H9 (cell line): ENCODE measurements around the gene NFASC. TPM values are rescaled to one million over a fixed set of nuclear protein-coding genes. Genes with fewer than 3 reads are reported as not detected.

ENCODE experiments used
- DNase-seq: peaks from one replicate; pipeline ENCODE4 v3.0.0-alpha.2; 2017
- H2AFZ ChIP-seq: one replicate; pipeline ENCODE4 v1.6.1; 2013; ENCODE audit warnings: mild to moderate bottlenecking, low read length, control low read depth, moderate library complexity
- H2AK5ac ChIP-seq: 2 replicates; pipeline ENCODE4 v1.6.1; 2013; ENCODE audit warnings: low read length, control low read depth, mixed read lengths; ENCODE audit not compliant: insufficient read length
- H2BK120ac ChIP-seq: one replicate; pipeline ENCODE4 v1.6.1; 2013; ENCODE audit warnings: low read depth, mild to moderate bottlenecking, low read length, control low read depth, inconsistent platforms; ENCODE audit not compliant: poor library complexity, severe bottlenecking
- H2BK12ac ChIP-seq: 2 replicates; pipeline ENCODE4 v1.6.1; 2013; ENCODE audit warnings: low read length, control low read depth, mixed read lengths, low read depth; ENCODE audit not compliant: insufficient read length
- H2BK15ac ChIP-seq: 2 replicates; pipeline ENCODE4 v1.6.1; 2013; ENCODE audit warnings: low read depth, low read length, control low read depth
- H2BK20ac ChIP-seq: one replicate; pipeline ENCODE4 v1.6.1; 2013; ENCODE audit warnings: low read depth, mild to moderate bottlenecking, low read length, control low read depth, inconsistent platforms; ENCODE audit not compliant: poor library complexity, severe bottlenecking
- H2BK5ac ChIP-seq: 2 replicates; pipeline ENCODE4 v1.6.1; 2013; ENCODE audit warnings: low read length, control low read depth, mixed read lengths; ENCODE audit not compliant: insufficient read length
- H3K14ac ChIP-seq: 2 replicates; pipeline ENCODE4 v1.6.1; 2013; ENCODE audit warnings: low read length, control low read depth; ENCODE audit not compliant: insufficient read depth
- H3K18ac ChIP-seq: 2 replicates; pipeline ENCODE4 v1.6.1; 2013; ENCODE audit warnings: low read depth, mild to moderate bottlenecking, mixed read lengths, low read length, control low read depth; ENCODE audit not compliant: insufficient read length
- H3K23ac ChIP-seq: 2 replicates; pipeline ENCODE4 v1.6.1; 2013; ENCODE audit warnings: low read length, control low read depth, mixed read lengths, low read depth; ENCODE audit not compliant: insufficient read length
- H3K23me2 ChIP-seq: 2 replicates; pipeline ENCODE4 v1.6.1; 2013; ENCODE audit warnings: low read depth, mild to moderate bottlenecking, mixed read lengths, low read length, control low read depth; ENCODE audit not compliant: insufficient read length, poor library complexity, severe bottlenecking
- H3K27ac ChIP-seq: 2 replicates; pipeline ENCODE4 v1.5.1; 2013; ENCODE audit warnings: low read length, control low read depth, mixed read lengths, low read depth; ENCODE audit not compliant: insufficient read length
- H3K27me3 ChIP-seq: 2 replicates; pipeline ENCODE4 v1.6.1; 2013; ENCODE audit warnings: low read length, control low read depth, inconsistent platforms; ENCODE audit not compliant: insufficient read depth
- H3K4ac ChIP-seq: 2 replicates; pipeline ENCODE4 v1.6.1; 2013; ENCODE audit warnings: low read depth, mild to moderate bottlenecking, control low read depth, inconsistent platforms, low read length, moderate library complexity
- H3K4me1 ChIP-seq: 2 replicates; pipeline ENCODE4 v1.6.1; 2013; ENCODE audit warnings: low read length, control low read depth, inconsistent platforms; ENCODE audit not compliant: insufficient read depth
- H3K4me2 ChIP-seq: 2 replicates; pipeline ENCODE4 v1.6.1; 2013; ENCODE audit warnings: low read length, control low read depth, mixed read lengths; ENCODE audit not compliant: insufficient read length, insufficient read depth
- H3K56ac ChIP-seq: 2 replicates; pipeline ENCODE4 v1.6.1; 2013; ENCODE audit warnings: low read depth, mild to moderate bottlenecking, mixed read lengths, low read length, control low read depth; ENCODE audit not compliant: insufficient read length
- H3K79me1 ChIP-seq: 2 replicates; pipeline ENCODE4 v1.6.1; 2013; ENCODE audit warnings: low read depth, mild to moderate bottlenecking, moderate library complexity, low read length, control low read depth, inconsistent platforms; ENCODE audit not compliant: insufficient read depth, poor library complexity, severe bottlenecking
- H3K79me2 ChIP-seq: 2 replicates; pipeline ENCODE4 v1.6.1; 2013; ENCODE audit warnings: low read length, control low read depth, inconsistent platforms; ENCODE audit not compliant: insufficient read depth
- H3K9ac ChIP-seq: 2 replicates; pipeline ENCODE4 v1.6.1; 2013; ENCODE audit warnings: low read length, control low read depth, mixed read lengths; ENCODE audit not compliant: insufficient read length; ENCODE audit errors: extremely low read depth
- H3K9me3 ChIP-seq: one replicate; pipeline ENCODE4 v1.6.1; 2013; ENCODE audit warnings: low read depth, low read length, inconsistent platforms; ENCODE audit not compliant: control insufficient read depth
- H3T11ph ChIP-seq: one replicate; pipeline ENCODE4 v1.6.1; 2013; ENCODE audit warnings: mild to moderate bottlenecking, low read length, control low read depth, inconsistent platforms
- H4K20me1 ChIP-seq: one replicate; pipeline ENCODE4 v1.6.1; 2013; ENCODE audit not compliant: control insufficient read depth, insufficient read length, insufficient read depth
- H4K5ac ChIP-seq: 2 replicates; pipeline ENCODE4 v1.6.1; 2013; ENCODE audit warnings: low read depth, mild to moderate bottlenecking, mixed read lengths, low read length, control low read depth; ENCODE audit not compliant: insufficient read length
- H4K8ac ChIP-seq: replicated peaks from 2 replicates; pipeline ENCODE4 v1.6.1; 2013; ENCODE audit warnings: low read length, control low read depth, mixed read lengths, low read depth; ENCODE audit not compliant: insufficient read length
- H4K91ac ChIP-seq: 2 replicates; pipeline ENCODE4 v1.6.1; 2013; ENCODE audit warnings: low read depth, mild to moderate bottlenecking, moderate library complexity, mixed read lengths, low read length, control low read depth; ENCODE audit not compliant: insufficient read length
- H3K27ac Mint-ChIP-seq, 3 experiments: 2 replicates in 2 of 3; 3 replicates in 1 of 3; pipeline ENCODE4 v1.8.0; 2020 to 2021; ENCODE audit warnings: mixed read lengths in 3 of 3, mild to moderate bottlenecking in 1 of 3, moderate library complexity in 1 of 3
- H3K27me3 Mint-ChIP-seq: 2 replicates; pipeline ENCODE4 v1.8.0; 2021; ENCODE audit warnings: low read depth, mild to moderate bottlenecking, moderate library complexity, mixed read lengths
- H3K36me3 Mint-ChIP-seq, 3 experiments: 2 replicates in 2 of 3; 3 replicates in 1 of 3; pipeline ENCODE4 v1.8.0; 2020 to 2021; ENCODE audit warnings: low read depth in 3 of 3, mixed read lengths in 3 of 3; ENCODE audit not compliant: insufficient read depth in 1 of 3
- H3K4me1 Mint-ChIP-seq, 2 experiments: 2 replicates each; pipeline ENCODE4 v1.8.0; 2020; ENCODE audit warnings: mixed read lengths in 2 of 2
- H3K4me3 Mint-ChIP-seq, 2 experiments: 2 replicates in 1 of 2; 3 replicates in 1 of 2; pipeline ENCODE4 v1.8.0; 2020 to 2021; ENCODE audit warnings: mild to moderate bottlenecking in 2 of 2, mixed read lengths in 2 of 2, moderate library complexity in 1 of 2
- H3K9me3 Mint-ChIP-seq, 2 experiments: 2 replicates in 1 of 2; 3 replicates in 1 of 2; pipeline ENCODE4 v1.8.0; 2020; ENCODE audit warnings: mild to moderate bottlenecking in 2 of 2, mixed read lengths in 2 of 2, moderate library complexity in 1 of 2
- CTCF ChIP-seq: fragments of 200-600 bp; sonication (generic); conservative IDR thresholded peaks from 3 replicates; pipeline ENCODE4 v1.8.0; 2021; ENCODE audit warnings: antibody characterized with exemption, mild to moderate bottlenecking
- WGBS: extraction: QIAGEN DNeasy Blood & Tissue Kit; methylation state at CpG from one replicate; pipeline ENCODE4 v1.1.7; 2013; ENCODE audit warnings: missing lambda C conversion rate, low lambda C conversion rate, mixed read lengths; ENCODE audit not compliant: insufficient read length; ENCODE audit errors: extremely low coverage; 5-methylcytosine and 5-hydroxymethylcytosine counted together
- total RNA-seq: library from RNA; stranded (reverse); gene quantifications from 2 replicates; pipeline ENCODE4 v1.2.1, GENCODE V29; 2021

Gene NFASC
- total RNA-seq, 1 experiment from 2014 or later = 5.0 TPM

DNA sequence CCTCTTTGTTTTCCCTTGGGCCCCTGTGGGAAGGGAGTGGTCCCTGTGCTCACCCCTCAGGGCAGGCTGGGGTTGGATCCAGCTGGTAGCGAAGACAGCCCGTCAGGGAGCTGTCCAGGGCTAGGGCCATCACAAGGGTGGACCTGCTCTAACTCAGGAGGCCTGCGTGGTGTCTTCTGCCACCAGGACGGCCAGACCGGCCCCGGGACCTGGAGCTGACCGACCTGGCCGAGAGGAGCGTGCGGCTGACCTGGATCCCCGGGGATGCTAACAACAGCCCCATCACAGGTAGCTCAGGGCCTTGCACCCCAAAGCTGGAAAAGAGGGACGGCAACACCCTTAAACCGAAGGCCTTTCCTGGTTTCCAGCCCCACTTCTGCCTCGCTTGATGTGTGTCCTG is 108.1 kb downstream of the NFASC start:
- no peak overlapping the region for H4K8ac ChIP-seq
- H3T11ph ChIP-seq = no peak overlapping the region
- H3K4me3 Mint-ChIP-seq = no peak overlapping the region
- no peak overlapping the region for H2BK20ac ChIP-seq
- H3K27ac ChIP-seq = no peak overlapping the region
- H3K4me2 ChIP-seq = no peak overlapping the region
- no peaks in the 10 kb centered on the region for H3K79me1 ChIP-seq
- no peak overlapping the region for H3K56ac ChIP-seq
- H3K9me3 ChIP-seq = no peaks in the 10 kb centered on the region
- TF ChIP-seq CTCF = no peak
- H3K27me3 ChIP-seq = no peaks in the 10 kb centered on the region
- H3K23ac ChIP-seq = no peak overlapping the region
- H3K18ac ChIP-seq = no peak overlapping the region
- no CpG with 5 or more reads among the region's 14 CpGs for WGBS
- no peak overlapping the region for H2BK120ac ChIP-seq
- no peak overlapping the region for H2BK15ac ChIP-seq
- no peak overlapping the region for H3K14ac ChIP-seq
- no peaks in the 10 kb centered on the region for H3K27me3 Mint-ChIP-seq
- H3K4me1 Mint-ChIP-seq = no peaks in the 10 kb centered on the region
- no peak overlapping the region for H4K5ac ChIP-seq
- no peak overlapping the region for H3K4ac ChIP-seq
- no peak for DNase-seq
- no peak overlapping the region for H4K91ac ChIP-seq
- no peak overlapping the region for H2BK5ac ChIP-seq
- H3K23me2 ChIP-seq = no peaks in the 10 kb centered on the region
- H4K20me1 ChIP-seq = no peaks in the 10 kb centered on the region
- H3K27ac Mint-ChIP-seq = no peak overlapping the region
- no peak overlapping the region for H2BK12ac ChIP-seq
- H2AFZ ChIP-seq = no peak overlapping the region
- no peaks in the 10 kb centered on the region for H3K4me1 ChIP-seq
- no peaks in the 10 kb centered on the region for H3K9me3 Mint-ChIP-seq
- H3K9ac ChIP-seq = no peak overlapping the region
- H3K79me2 ChIP-seq = no peaks in the 10 kb centered on the region
- H2AK5ac ChIP-seq = no peak overlapping the region
- H3K36me3 Mint-ChIP-seq = no peaks in the 10 kb centered on the region; a peak in 1 of 7 replicates
